Transverse colon (tissue), 4 donors: ENCODE measurements around the gene GLS. TPM values are rescaled to one million over a fixed set of nuclear protein-coding genes. Genes with fewer than 3 reads are reported as not detected.
A peak's percentile ranks its signal among the peaks of the same experiment; 100 is the strongest.

Experiments
- DNase-seq: peaks from one replicate; pipeline ENCODE4 v3.0.0-alpha.2; 2019
- H3K27ac ChIP-seq, 4 donors: fragments of 200-600 bp; sonication (generic); 2 replicates each; pipeline ENCODE4 v1.5.1; 2016 to 2018; ENCODE audit warnings: inconsistent platforms in 4 of 4
- H3K27me3 ChIP-seq: fragments of 200-600 bp; sonication (generic); 2 replicates; pipeline ENCODE4 v1.5.1; 2017; ENCODE audit warnings: inconsistent platforms
- H3K36me3 ChIP-seq, 4 donors: fragments of 200-600 bp; sonication (generic); 2 replicates each; pipeline ENCODE4 v1.5.1; 2017 to 2019; ENCODE audit warnings: inconsistent platforms in 4 of 4
- H3K4me1 ChIP-seq, 4 donors: fragments of 200-600 bp; sonication (generic); 2 replicates each; pipeline ENCODE4 v1.5.1; 2017 to 2020; ENCODE audit warnings: inconsistent platforms in 4 of 4
- H3K4me3 ChIP-seq, 4 donors: fragments of 200-600 bp; sonication (generic); 1 replicate in 1 of 4; 2 replicates in 3 of 4; pipeline versions ENCODE4 v1.5.1 to v1.6.1; 2017 to 2019; ENCODE audit warnings: inconsistent platforms in 4 of 4
- H3K9me3 ChIP-seq, 2 donors: fragments of 200-600 bp; sonication (generic); 2 replicates each; pipeline ENCODE4 v1.5.1; 2017 to 2019; ENCODE audit warnings: inconsistent platforms in 2 of 2
- CTCF ChIP-seq, 5 experiments: fragments of 200-600 bp in 3 of 5; fragments of 450-650 bp in 2 of 5; sonication (generic) in 3 of 5; IDR thresholded peaks; 1 replicate in 2 of 5; 2 replicates in 3 of 5; pipeline ENCODE4 v1.5.1; 2016 to 2017; ENCODE audit warnings: antibody characterized with exemption in 5 of 5, inconsistent platforms in 3 of 5, mild to moderate bottlenecking in 2 of 5, moderate library complexity in 1 of 5
- EP300 ChIP-seq: sonication (generic); formaldehyde crosslinking; IDR thresholded peaks from one replicate; pipeline ENCODE4 v1.6.1; 2017; ENCODE audit warnings: antibody characterized with exemption, low read depth
- POLR2A ChIP-seq: fragments of 450-650 bp; IDR thresholded peaks from one replicate; pipeline ENCODE4 v1.6.1; 2016; ENCODE audit warnings: antibody characterized with exemption, mild to moderate bottlenecking, moderate library complexity
- POLR2AphosphoS5 ChIP-seq, 3 donors: sonication (generic); formaldehyde crosslinking; IDR thresholded peaks; one replicate each; pipeline ENCODE4 v1.6.1; 2016; ENCODE audit warnings: antibody characterized with exemption in 3 of 3
- WGBS, 2 donors: methylation state at CpG; one replicate each; pipeline ENCODE4 v1.1.5; 2018; ENCODE audit warnings: low coverage in 1 of 2; 5-methylcytosine and 5-hydroxymethylcytosine counted together
- in situ Hi-C, 4 donors: fragments of 200-750 bp; cut with MboI; loops; one replicate each; pipeline versions ENCODE4 v1.15.0 to v1.15.1; 2017; ENCODE audit warnings: low sequenced_read_pairs in 3 of 4, low pct_ligation_motif_present in 1 of 4, low pct_unique_long_range_greater_than_20kb in 1 of 4
- intact Hi-C: fragments of 100-400 bp; cut with DNase I; formaldehyde crosslinking; loops from one replicate; pipeline ENCODE4 v1.15.1; 2023; ENCODE audit warnings: low total_unique reads
- total RNA-seq, 4 donors: library from RNA; depleted of rRNA; stranded (reverse); fragments of >200 nt; gene quantifications; one replicate each; pipeline ENCODE4 v1.1.0, GENCODE V29; 2016

GLS gene
- total RNA-seq, 4 donors from 2014 or later: 58.0 to 141 (median 68.7) TPM

GRCh38 chr2:190909680-190910079 is 29.1 kb downstream of the GLS start:
- intact Hi-C loops (no loop called here), in situ Hi-C loops (no loop called here)
- no peaks in the 10 kb centered on the region for H3K27me3 ChIP-seq
- no peak overlapping the region for H3K27ac ChIP-seq
- no peak for TF ChIP-seq EP300
- no peak for TF ChIP-seq CTCF (IDR thresholded peaks at IDR 0.05)
- no peak for DNase-seq
- 95 to 100% methylated on average over 2 of the region's 2 CpGs for WGBS, 2 donors
- H3K36me3 ChIP-seq: peaks cover 0 to 26% (median 2%) of the 10 kb centered on the region in 4 donors
- no peak overlapping the region for H3K4me3 ChIP-seq
- peaks cover 0 to 8% (median 1%) of the 10 kb centered on the region in 4 donors for H3K4me1 ChIP-seq
- H3K9me3 ChIP-seq: no peaks in the 10 kb centered on the region

- TF ChIP-seq POLR2AphosphoS5 (IDR thresholded peaks at IDR 0.05) (peak in 1 of 3 donors; percentile 8), EP300 (no peak), POLR2A (no peak), CTCF (IDR thresholded peaks at IDR 0.05) (no peak)
- WGBS, 2 donors: 44% methylated on average over 3 of the region's 3 CpGs
- H3K27me3 ChIP-seq: no peaks in the 10 kb centered on the region
- no peak for DNase-seq
- intact Hi-C loops: no loop called here
- no peak overlapping the region for H3K4me3 ChIP-seq
- peak overlapping the region in 1 of 4 donors; percentile 8 for H3K27ac ChIP-seq
- H3K4me1 ChIP-seq: peaks cover 0 to 8% (median 1%) of the 10 kb centered on the region in 4 donors
- no peaks in the 10 kb centered on the region for H3K9me3 ChIP-seq
- H3K36me3 ChIP-seq: peaks cover 0 to 21% (median 2%) of the 10 kb centered on the region in 4 donors
- in situ Hi-C loops: no loop called here
Observed at GRCh38 chr2:190910341-190911136, 29.9 kb downstream of the GLS start.

- 68 to 73% methylated on average over 3 of the region's 3 CpGs for WGBS, 2 donors
- H3K27me3 ChIP-seq: no peaks in the 10 kb centered on the region
- H3K27ac ChIP-seq: no peak overlapping the region
- in situ Hi-C loops: no loop called here
- H3K36me3 ChIP-seq: peaks cover 0 to 16% (median 2%) of the 10 kb centered on the region in 4 donors
- DNase-seq: no peak
- H3K4me1 ChIP-seq: peaks cover 0 to 8% (median 1%) of the 10 kb centered on the region in 4 donors
- no peak overlapping the region for H3K4me3 ChIP-seq
- H3K9me3 ChIP-seq: no peaks in the 10 kb centered on the region
- intact Hi-C loops: no loop called here
- TF ChIP-seq POLR2A (no peak), POLR2AphosphoS5 (IDR thresholded peaks at IDR 0.05) (no peak), EP300 (no peak)
Observed at GRCh38 chr2:190911813-190912212, 31.2 kb downstream of the GLS start.

GRCh38 chr2:190912726-190913125 is 32.1 kb downstream of the GLS start:
- Histone ChIP-seq H3K27me3 (no peaks in the 10 kb centered on the region), H3K4me1 (peaks cover 0 to 8% (median 1%) of the 10 kb centered on the region in 4 donors), H3K9me3 (no peaks in the 10 kb centered on the region), H3K4me3 (no peak overlapping the region), H3K27ac (no peak overlapping the region), H3K36me3 (peaks cover 0 to 12% (median 2%) of the 10 kb centered on the region in 4 donors)
- WGBS, 2 donors: 93 to 94% methylated on average over 5 of the region's 5 CpGs
- TF ChIP-seq EP300 (no peak), POLR2A (no peak), POLR2AphosphoS5 (IDR thresholded peaks at IDR 0.05) (no peak), CTCF (IDR thresholded peaks at IDR 0.05) (no peak)
- intact Hi-C loops: no loop called here
- DNase-seq: no peak
- in situ Hi-C loops: no loop called here
